CD14-positive monocyte (primary cell): ENCODE measurements around the gene DLK1. TPM values are rescaled to one million over a fixed set of nuclear protein-coding genes. Genes with fewer than 3 reads are reported as not detected.
A peak's percentile ranks its signal among the peaks of the same experiment; 100 is the strongest.

Source experiments
- DNase-seq, 3 donors: peaks; one replicate each; pipeline ENCODE4 v3.0.0-alpha.2; 2011 to 2022
- H2AFZ ChIP-seq: 2 replicates; pipeline ENCODE4 v1.6.0; 2012; ENCODE audit warnings: mild to moderate bottlenecking, low read depth, low read length, inconsistent platforms; ENCODE audit not compliant: insufficient read depth, poor library complexity, severe bottlenecking
- H3K27ac ChIP-seq, 2 donors: 1 replicate in 1 of 2; 2 replicates in 1 of 2; pipeline ENCODE4 v1.5.1; 2012 to 2013; ENCODE audit warnings: low read length in 2 of 2, control low read depth in 1 of 2, inconsistent platforms in 1 of 2, low read depth in 1 of 2, mild to moderate bottlenecking in 1 of 2
- H3K27me3 ChIP-seq, 2 donors: one replicate each; pipeline versions ENCODE4 v1.6.0 to v1.6.1; 2011 to 2013; ENCODE audit warnings: low read length in 2 of 2; ENCODE audit not compliant: control insufficient read depth in 2 of 2, insufficient read depth in 2 of 2
- H3K36me3 ChIP-seq, 2 donors: replicated peaks in 1 of 2; 1 replicate in 1 of 2; 2 replicates in 1 of 2; pipeline versions ENCODE4 v1.5.1 to v1.6.1; 2012 to 2013; ENCODE audit warnings: low read length in 2 of 2, control low read depth in 1 of 2, inconsistent platforms in 1 of 2, mild to moderate bottlenecking in 1 of 2; ENCODE audit not compliant: insufficient read depth in 2 of 2, control insufficient read depth in 1 of 2
- H3K4me1 ChIP-seq, 2 donors: 1 replicate in 1 of 2; 2 replicates in 1 of 2; pipeline versions ENCODE4 v1.5.1 to v1.6.1; 2012 to 2013; ENCODE audit warnings: low read length in 2 of 2, control low read depth in 1 of 2, inconsistent platforms in 1 of 2, mild to moderate bottlenecking in 1 of 2, moderate library complexity in 1 of 2; ENCODE audit not compliant: insufficient read depth in 2 of 2, control insufficient read depth in 1 of 2
- H3K4me2 ChIP-seq: replicated peaks from 2 replicates; pipeline ENCODE3; 2012; ENCODE audit warnings: low read length, moderate library complexity, mild to moderate bottlenecking; ENCODE audit not compliant: poor library complexity, severe bottlenecking; ENCODE audit errors: extremely low read depth
- H3K4me3 ChIP-seq, 3 experiments: fragments of 200-600 bp in 1 of 3; sonication (generic) in 1 of 3; replicated peaks in 1 of 3; 1 replicate in 2 of 3; 2 replicates in 1 of 3; pipeline ENCODE4 v1.5.1; 2011 to 2013; ENCODE audit warnings: low read length in 3 of 3, mild to moderate bottlenecking in 3 of 3, control low read depth in 2 of 3, low read depth in 2 of 3, inconsistent platforms in 1 of 3, moderate library complexity in 1 of 3
- H3K79me2 ChIP-seq: 2 replicates; pipeline ENCODE4 v1.6.0; 2012; ENCODE audit warnings: mild to moderate bottlenecking, control low read depth, inconsistent platforms, low read length, moderate library complexity; ENCODE audit not compliant: insufficient read depth
- H3K9ac ChIP-seq: 2 replicates; pipeline ENCODE4 v1.6.0; 2017; ENCODE audit warnings: low read length, mild to moderate bottlenecking; ENCODE audit not compliant: insufficient read depth, poor library complexity, severe bottlenecking
- H3K9me3 ChIP-seq, 2 donors: replicated peaks in 1 of 2; 1 replicate in 1 of 2; 2 replicates in 1 of 2; pipeline versions ENCODE4 v1.5.1 to v1.6.1; 2012 to 2013; ENCODE audit warnings: low read length in 2 of 2, control low read depth in 1 of 2; ENCODE audit not compliant: control insufficient read depth in 1 of 2, insufficient read depth in 1 of 2
- H4K20me1 ChIP-seq: 2 replicates; pipeline ENCODE4 v1.6.0; 2012; ENCODE audit warnings: mild to moderate bottlenecking, low read length, control low read depth, moderate library complexity; ENCODE audit not compliant: insufficient read depth
- H3K27ac Mint-ChIP-seq, 7 donors: one replicate each; pipeline ENCODE4 v1.8.0; 2020; ENCODE audit warnings: mild to moderate bottlenecking in 7 of 7, mixed read lengths in 7 of 7, moderate library complexity in 6 of 7, inconsistent platforms in 2 of 7
- H3K27me3 Mint-ChIP-seq, 3 donors: one replicate each; pipeline ENCODE4 v1.8.0; 2021 to 2022; ENCODE audit warnings: low read depth in 3 of 3, mild to moderate bottlenecking in 3 of 3, mixed read lengths in 3 of 3, moderate library complexity in 3 of 3, inconsistent platforms in 1 of 3
- H3K36me3 Mint-ChIP-seq, 2 donors: one replicate each; pipeline ENCODE4 v1.8.0; 2020; ENCODE audit warnings: mixed read lengths in 2 of 2, inconsistent platforms in 1 of 2, mild to moderate bottlenecking in 1 of 2
- H3K4me1 Mint-ChIP-seq: one replicate; pipeline ENCODE4 v1.8.0; 2020; ENCODE audit warnings: mild to moderate bottlenecking, mixed read lengths
- H3K4me3 Mint-ChIP-seq, 2 donors: one replicate each; pipeline ENCODE4 v1.8.0; 2020; ENCODE audit warnings: mild to moderate bottlenecking in 2 of 2, mixed read lengths in 2 of 2, moderate library complexity in 1 of 2
- H3K9me3 Mint-ChIP-seq, 7 donors: one replicate each; pipeline ENCODE4 v1.8.0; 2020 to 2022; ENCODE audit warnings: mixed read lengths in 7 of 7, mild to moderate bottlenecking in 6 of 7, moderate library complexity in 6 of 7, inconsistent platforms in 2 of 7
- CTCF ChIP-seq: fragments of 200-600 bp; IDR thresholded peaks from one replicate; pipeline ENCODE4 v1.8.0; 2022; ENCODE audit warnings: antibody characterized with exemption, mild to moderate bottlenecking
- WGBS: methylation state at CpG from one replicate; pipeline ENCODE4 v1.1.5; 2013; ENCODE audit warnings: missing lambda C conversion rate; ENCODE audit not compliant: insufficient coverage; 5-methylcytosine and 5-hydroxymethylcytosine counted together
- intact Hi-C, 2 donors: fragments of 100-400 bp; cut with micrococcal nuclease; formaldehyde crosslinking; loops; one replicate each; pipeline versions ENCODE4 v1.15.0 to v1.15.1; 2023
- polyA plus RNA-seq, 3 donors: library from polyadenylated mRNA; depleted of rRNA in 1 of 3; unstranded in 2 of 3; stranded (reverse) in 1 of 3; fragments of 300-500 nt in 2 of 3; fragments of >200 nt in 1 of 3; fragmentation: Illumina TruSeq in 2 of 3; gene quantifications; 1 replicate in 2 of 3; 2 replicates in 1 of 3; pipeline ENCODE4 v1.2.3, GENCODE V29; 2012 to 2021

DLK1 gene
- polyA plus RNA-seq, 3 donors = 0.04 TPM; not detected in 2

DNA sequence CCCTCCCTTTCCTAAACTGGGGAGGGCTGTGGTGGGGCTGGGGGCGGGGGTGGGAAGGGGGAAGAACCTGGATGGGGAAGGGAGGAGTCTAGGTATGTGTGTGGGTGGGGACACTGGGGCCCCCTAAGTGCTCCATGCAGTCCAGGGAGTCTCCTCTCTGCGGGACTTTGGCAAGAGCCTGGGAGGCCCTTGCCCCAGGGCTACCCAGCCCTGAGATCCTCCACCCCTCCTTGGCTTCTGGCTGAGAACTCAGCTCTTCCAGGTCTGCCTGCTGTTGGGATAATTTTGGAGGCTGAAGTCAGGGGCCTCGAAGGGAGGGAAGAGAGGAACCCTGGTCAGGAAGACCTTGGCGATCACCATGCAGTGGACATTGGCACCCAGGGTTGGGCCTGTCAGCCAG lies 2.2 kb upstream of the DLK1 start:
- Mint-ChIP-seq H3K27ac (no peak overlapping the region), H3K36me3 (no peaks in the 10 kb centered on the region), H3K4me3 (no peak overlapping the region), H3K9me3 (peaks cover 0 to 8% (median 0%) of the 10 kb centered on the region in 7 donors), H3K27me3 (peaks cover 36 to 51% (median 38%) of the 10 kb centered on the region in 3 donors), H3K4me1 (peaks cover 4% of the 10 kb centered on the region)
- H3K9me3 ChIP-seq = peaks cover 0 to 14% of the 10 kb centered on the region in 2 donors
- no peak for TF ChIP-seq CTCF
- DNase-seq = no peak
- intact Hi-C loops = no loop called here
- no peak overlapping the region for H2AFZ ChIP-seq
- H3K79me2 ChIP-seq = no peaks in the 10 kb centered on the region
- no peaks in the 10 kb centered on the region for H3K36me3 ChIP-seq
- H3K4me3 ChIP-seq = no peak overlapping the region
- no peak overlapping the region for H3K9ac ChIP-seq
- no peak overlapping the region for H3K27ac ChIP-seq
- WGBS = 83% methylated on average over 2 of the region's 4 CpGs
- H3K27me3 ChIP-seq = peaks cover 8 to 41% of the 10 kb centered on the region in 2 donors
- H3K4me2 ChIP-seq = no peak overlapping the region
- no peaks in the 10 kb centered on the region for H3K4me1 ChIP-seq
- H4K20me1 ChIP-seq = no peaks in the 10 kb centered on the region

GRCh38 chr14:100725587-100726387 lies 905 bp upstream of the DLK1 start:
- Histone ChIP-seq H4K20me1 (no peaks in the 10 kb centered on the region), H3K4me1 (no peaks in the 10 kb centered on the region), H3K36me3 (no peaks in the 10 kb centered on the region), H3K27me3 (peaks cover 8 to 44% of the 10 kb centered on the region in 2 donors), H3K4me2 (no peak overlapping the region), H3K79me2 (no peaks in the 10 kb centered on the region), H3K9me3 (peaks cover 0 to 14% of the 10 kb centered on the region in 2 donors), H3K9ac (no peak overlapping the region), H3K4me3 (no peak overlapping the region), H3K27ac (no peak overlapping the region), H2AFZ (no peak overlapping the region)
- DNase-seq = no peak
- peaks cover 0 to 8% (median 0%) of the 10 kb centered on the region in 7 donors for H3K9me3 Mint-ChIP-seq
- H3K27ac Mint-ChIP-seq = no peak overlapping the region
- H3K27me3 Mint-ChIP-seq = peaks cover 39 to 53% (median 45%) of the 10 kb centered on the region in 3 donors
- WGBS = 91% methylated on average over 30 of the region's 33 CpGs
- H3K4me1 Mint-ChIP-seq = peaks cover 4% of the 10 kb centered on the region
- intact Hi-C loops = no loop called here
- no peaks in the 10 kb centered on the region for H3K36me3 Mint-ChIP-seq
- no peak for TF ChIP-seq CTCF
- H3K4me3 Mint-ChIP-seq = peak overlapping the region in 1 of 2 donors; percentile 77
